DOHH2 (cell line): Measurements from ENCODE around the gene WBP2.

Experiments
- CTCF ChIP-seq: fragments of 200-600 bp; sonication (generic); IDR thresholded peaks from one replicate; pipeline ENCODE4 v1.5.1; 2014; ENCODE audit warnings: antibody characterized with exemption, mild to moderate bottlenecking, low read depth, low read length; ENCODE audit not compliant: poor library complexity, severe bottlenecking
- EZH2phosphoT487 ChIP-seq: fragments of 200-600 bp; sonication (generic); IDR thresholded peaks from 2 replicates; pipeline ENCODE4 v1.6.1; 2017; ENCODE audit warnings: borderline replicate concordance, mild to moderate bottlenecking, antibody characterized with exemption, low read length, moderate library complexity, mixed read lengths

GRCh38 chr17:75853433-75853832 is 1.7 kb downstream of the WBP2 start:
- TF ChIP-seq CTCF (no peak), EZH2phosphoT487 (no peak)
